HL-60 (cell line): ENCODE results near the gene FBH1.
"Not testable (repeated sequence)": the region's sequence is repeated elsewhere in the genome, so short reads cannot be mapped to it uniquely, and the experiment has no call there.

ENCODE experiments used
- DNase-seq, 2 experiments: peaks; one replicate each; pipeline ENCODE4 v3.0.0-alpha.2; 2010 to 2020; ENCODE audit warnings: low read depth in 1 of 2, low spot score in 1 of 2
- H3K27ac ChIP-seq: fragments of 250-450 bp; sonication (Bioruptor Pico); replicated peaks from 2 replicates; pipeline ENCODE4 v1.5.1; 2020; ENCODE audit warnings: mild to moderate bottlenecking, moderate library complexity
- H3K27me3 ChIP-seq: fragments of 250-450 bp; sonication (Bioruptor Pico); 2 replicates; pipeline ENCODE4 v1.5.1; 2021; ENCODE audit warnings: mild to moderate bottlenecking, moderate library complexity; ENCODE audit not compliant: insufficient read depth, poor library complexity, severe bottlenecking
- H3K4me3 ChIP-seq: replicated peaks from 2 replicates; pipeline ENCODE4 v1.5.1; 2011; ENCODE audit warnings: mild to moderate bottlenecking, control low read depth, low read length; ENCODE audit not compliant: insufficient read depth
- CTCF ChIP-seq: IDR thresholded peaks from one replicate; pipeline ENCODE4 v1.5.1; 2011; ENCODE audit warnings: low read length, control low read depth, inconsistent platforms; ENCODE audit not compliant: insufficient read depth
- GABPA ChIP-seq: IDR thresholded peaks from 2 replicates; pipeline ENCODE4 v1.6.1; 2012; ENCODE audit warnings: low read depth
- POLR2AphosphoS5 ChIP-seq: IDR thresholded peaks from 2 replicates; pipeline ENCODE4 v1.6.1; 2012; ENCODE audit warnings: low read depth
- SPI1 ChIP-seq: IDR thresholded peaks from 2 replicates; pipeline ENCODE4 v1.6.1; 2012; ENCODE audit warnings: low read depth, mild to moderate bottlenecking, borderline replicate concordance
- TF ChIP-seq, protein P1 (sequence below): IDR thresholded peaks from 2 replicates; pipeline ENCODE4 v1.6.1; 2012; ENCODE audit warnings: low read depth; ENCODE audit not compliant: insufficient replicate concordance

The FBH1 gene

DNA sequence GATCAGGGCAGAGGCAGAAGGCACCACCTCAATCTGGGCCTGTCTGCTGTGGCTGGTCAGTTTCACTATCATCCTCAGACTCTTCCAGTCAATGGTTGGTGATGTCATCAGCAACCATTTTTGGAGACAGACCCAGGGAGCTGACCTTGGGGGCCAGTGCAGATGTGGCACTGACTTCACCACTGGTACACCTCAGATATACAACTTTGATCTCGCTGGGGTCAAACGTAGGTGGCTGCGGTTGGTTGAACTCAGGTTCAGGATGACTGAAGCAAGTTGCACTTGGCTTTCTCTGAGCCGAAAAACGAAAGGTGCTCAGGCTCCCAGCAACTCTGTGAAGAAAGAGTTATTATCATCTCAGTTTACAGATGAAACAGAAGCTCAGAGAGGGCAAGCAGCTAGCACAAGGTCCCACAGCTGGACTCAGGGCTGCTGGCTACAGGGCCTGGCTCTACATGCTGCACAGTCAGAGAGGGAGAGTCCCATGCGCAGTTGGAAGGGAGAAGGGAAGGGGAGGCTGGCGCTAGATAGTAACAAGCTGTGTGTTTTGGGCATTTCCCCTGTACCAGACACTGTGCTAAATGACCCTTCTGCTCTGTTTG lies 27.6 kb upstream of the FBH1 start:
- Histone ChIP-seq H3K4me3 (no peak overlapping the region), H3K27ac (no peak overlapping the region), H3K27me3 (no peaks in the 10 kb centered on the region)
- TF ChIP-seq POLR2AphosphoS5 (no peak), GABPA (no peak), CTCF (no peak), SPI1 (no peak)
- TF ChIP-seq, protein P1, sequence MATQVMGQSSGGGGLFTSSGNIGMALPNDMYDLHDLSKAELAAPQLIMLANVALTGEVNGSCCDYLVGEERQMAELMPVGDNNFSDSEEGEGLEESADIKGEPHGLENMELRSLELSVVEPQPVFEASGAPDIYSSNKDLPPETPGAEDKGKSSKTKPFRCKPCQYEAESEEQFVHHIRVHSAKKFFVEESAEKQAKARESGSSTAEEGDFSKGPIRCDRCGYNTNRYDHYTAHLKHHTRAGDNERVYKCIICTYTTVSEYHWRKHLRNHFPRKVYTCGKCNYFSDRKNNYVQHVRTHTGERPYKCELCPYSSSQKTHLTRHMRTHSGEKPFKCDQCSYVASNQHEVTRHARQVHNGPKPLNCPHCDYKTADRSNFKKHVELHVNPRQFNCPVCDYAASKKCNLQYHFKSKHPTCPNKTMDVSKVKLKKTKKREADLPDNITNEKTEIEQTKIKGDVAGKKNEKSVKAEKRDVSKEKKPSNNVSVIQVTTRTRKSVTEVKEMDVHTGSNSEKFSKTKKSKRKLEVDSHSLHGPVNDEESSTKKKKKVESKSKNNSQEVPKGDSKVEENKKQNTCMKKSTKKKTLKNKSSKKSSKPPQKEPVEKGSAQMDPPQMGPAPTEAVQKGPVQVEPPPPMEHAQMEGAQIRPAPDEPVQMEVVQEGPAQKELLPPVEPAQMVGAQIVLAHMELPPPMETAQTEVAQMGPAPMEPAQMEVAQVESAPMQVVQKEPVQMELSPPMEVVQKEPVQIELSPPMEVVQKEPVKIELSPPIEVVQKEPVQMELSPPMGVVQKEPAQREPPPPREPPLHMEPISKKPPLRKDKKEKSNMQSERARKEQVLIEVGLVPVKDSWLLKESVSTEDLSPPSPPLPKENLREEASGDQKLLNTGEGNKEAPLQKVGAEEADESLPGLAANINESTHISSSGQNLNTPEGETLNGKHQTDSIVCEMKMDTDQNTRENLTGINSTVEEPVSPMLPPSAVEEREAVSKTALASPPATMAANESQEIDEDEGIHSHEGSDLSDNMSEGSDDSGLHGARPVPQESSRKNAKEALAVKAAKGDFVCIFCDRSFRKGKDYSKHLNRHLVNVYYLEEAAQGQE = no peak
- DNase-seq = no peak

DNA sequence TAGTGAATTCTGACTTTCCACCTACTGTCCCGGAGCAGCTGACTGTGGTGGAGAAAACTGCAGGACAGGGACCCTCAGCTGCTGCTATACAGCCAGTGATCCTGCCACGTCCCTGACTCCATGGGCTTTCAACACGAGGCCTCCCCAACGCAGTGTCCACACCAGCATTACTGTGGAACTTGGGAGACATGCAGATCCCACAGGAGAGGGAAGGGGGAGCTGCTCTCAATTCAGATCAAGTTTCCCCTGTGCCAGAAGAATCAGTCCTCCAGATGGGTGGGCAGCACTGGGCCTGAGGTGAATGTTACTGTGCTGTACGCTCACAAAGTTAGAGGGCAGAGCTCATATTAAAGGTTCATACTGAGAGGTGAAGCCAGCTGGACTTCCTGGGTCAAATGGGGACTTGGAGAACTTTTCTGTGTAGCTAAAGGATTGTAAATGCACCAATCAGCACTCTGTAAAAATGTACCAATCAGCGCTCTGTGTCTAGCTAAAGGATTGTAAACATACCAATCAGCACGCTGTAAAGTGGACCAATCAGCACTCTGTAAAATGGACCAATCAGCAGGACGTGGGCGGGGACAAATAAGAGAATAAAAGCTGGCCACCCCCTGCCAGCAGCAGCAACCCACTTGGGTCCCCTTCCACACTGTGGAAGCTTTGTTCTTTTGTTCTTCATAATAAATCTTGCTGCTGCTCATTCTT lies 26.9 kb upstream of the FBH1 start:
- not testable (repeated sequence) for H3K27me3 ChIP-seq, H3K27ac ChIP-seq, H3K4me3 ChIP-seq, DNase-seq

- DNase-seq = peak in 1 of 2 experiments; percentile 36
- not testable (repeated sequence) for H3K4me3 ChIP-seq, H3K27me3 ChIP-seq
- peak overlapping the region; percentile 46; the same call in 1 of the 2 replicates for H3K27ac ChIP-seq
Observed at GRCh38 chr10:5866451-5867081, 23.5 kb upstream of the FBH1 start.

DNA sequence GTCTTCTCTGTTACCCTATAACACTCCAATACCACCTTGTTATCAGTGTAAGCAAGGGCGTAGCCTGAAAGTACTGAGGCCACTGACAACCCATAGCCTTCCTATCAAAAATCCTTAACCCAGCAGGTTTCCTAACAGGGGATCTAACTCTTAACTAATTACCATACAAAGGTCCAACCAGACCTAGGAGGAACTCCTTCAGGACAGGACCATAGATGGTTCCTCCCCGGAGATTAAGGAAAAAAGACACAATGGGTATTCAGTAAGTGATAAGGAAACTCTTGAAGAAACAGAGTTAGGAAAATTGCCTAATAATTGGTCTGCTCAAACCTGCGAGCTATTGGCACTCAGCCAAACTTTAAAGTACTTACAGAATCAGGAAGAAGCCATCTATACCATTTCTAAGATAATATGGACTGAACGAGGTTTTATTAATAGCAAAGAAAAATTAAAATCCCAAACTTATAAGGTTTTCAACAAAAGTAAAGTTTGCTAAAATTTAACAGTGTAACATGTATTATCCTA lies 22.9 kb upstream of the FBH1 start:
- not testable (repeated sequence) for H3K27ac ChIP-seq, H3K27me3 ChIP-seq, H3K4me3 ChIP-seq
- peak in 1 of 2 experiments; percentile 56 for DNase-seq

GRCh38 chr10:5868383-5868782 lies 21.7 kb upstream of the FBH1 start:
- not testable (repeated sequence) for DNase-seq, H3K4me3 ChIP-seq, H3K27ac ChIP-seq, H3K27me3 ChIP-seq

GRCh38 chr10:5869156-5869555 lies 20.9 kb upstream of the FBH1 start:
- DNase-seq = no peak
- TF ChIP-seq, protein P1 = no peak
- no peak for TF ChIP-seq POLR2AphosphoS5
- no peak for TF ChIP-seq SPI1
- TF ChIP-seq CTCF = no peak
- TF ChIP-seq GABPA = no peak
- Histone ChIP-seq H3K27me3 (no peaks in the 10 kb centered on the region), H3K27ac (no peak overlapping the region), H3K4me3 (no peak overlapping the region)
